GM18499 (cell line): ENCODE measurements around the gene IQGAP1.
"Not testable (repeated sequence)": the region's sequence is repeated elsewhere in the genome, so short reads cannot be mapped to it uniquely, and the experiment has no call there.

ENCODE experiments used
- ATAC-seq: cut with Tn5 transposase; IDR thresholded peaks from one replicate; pipeline ENCODE4 v1.9.1; 2021; ENCODE audit warnings: moderate number of reproducible peaks; ENCODE audit not compliant: insufficient read depth, unreplicated experiment

Gene IQGAP1

GRCh38 chr15:90408657-90409056 is 20.6 kb downstream of the IQGAP1 start:
- ATAC-seq: no peak

DNA sequence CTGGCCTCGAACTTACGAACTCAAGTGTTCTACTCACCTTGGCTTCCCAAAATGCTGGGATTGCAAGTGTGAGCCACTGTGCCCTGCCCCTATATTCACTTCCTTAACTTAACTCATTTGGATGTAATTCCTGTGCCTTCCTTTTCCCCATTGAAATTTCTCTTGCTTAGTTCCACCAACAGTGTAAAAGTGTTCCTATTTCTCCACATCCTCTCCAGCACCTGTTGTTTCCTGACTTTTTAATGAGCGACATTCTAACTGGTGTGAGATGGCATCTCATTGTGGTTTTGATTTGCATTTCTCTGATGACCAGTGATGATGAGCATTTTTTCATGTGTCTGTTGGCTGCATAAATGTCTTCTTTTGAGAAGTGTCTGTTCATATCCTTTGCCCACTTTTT is 21.5 kb downstream of the IQGAP1 start:
- ATAC-seq: not testable (repeated sequence)

GRCh38 chr15:90410316-90410715 is 22.3 kb downstream of the IQGAP1 start:
- not testable (repeated sequence) for ATAC-seq

- no peak for ATAC-seq
These were observed 23.1 kb downstream of the IQGAP1 start for GRCh38 chr15:90411176-90411575.

DNA sequence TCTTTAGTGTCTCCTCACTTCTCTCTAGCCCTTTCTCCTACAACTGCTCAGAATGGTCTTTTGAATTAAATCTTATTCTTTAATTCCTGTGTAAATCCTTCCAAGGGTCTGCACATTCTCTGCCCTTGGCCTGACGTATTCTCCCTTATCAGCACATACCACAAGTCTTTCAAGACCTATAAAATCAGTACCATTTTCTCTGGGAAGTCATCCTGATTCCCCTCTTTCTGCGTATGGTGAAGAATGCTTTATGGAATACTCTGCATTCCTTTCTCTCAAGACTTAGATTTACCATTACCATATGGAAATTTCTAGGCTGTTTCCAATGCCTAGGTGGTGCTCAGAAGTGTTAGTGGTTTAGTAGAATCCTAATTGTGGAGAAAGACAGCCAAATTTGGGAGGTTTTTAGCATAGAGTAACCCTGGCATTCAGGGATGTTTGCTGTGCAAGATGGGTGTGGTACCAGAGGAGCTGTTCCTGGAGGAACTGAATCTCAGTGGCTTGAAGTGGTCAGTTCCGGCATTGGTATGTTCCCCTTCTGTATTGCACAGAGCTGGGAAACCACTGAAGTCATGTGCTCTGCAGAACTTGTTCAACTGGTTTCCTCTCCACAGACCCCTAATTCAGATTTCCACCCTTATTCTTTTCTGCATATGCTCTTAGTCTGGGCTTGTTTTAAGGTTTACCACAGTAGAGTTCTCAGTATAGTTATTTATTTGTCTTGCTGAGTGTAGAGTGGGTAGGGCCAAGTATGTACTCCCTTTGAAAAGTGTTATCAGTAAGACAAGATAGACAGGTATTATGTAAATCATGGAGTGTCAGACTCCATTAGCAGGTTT is 24.5 kb downstream of the IQGAP1 start:
- ATAC-seq: peak; percentile 76

DNA sequence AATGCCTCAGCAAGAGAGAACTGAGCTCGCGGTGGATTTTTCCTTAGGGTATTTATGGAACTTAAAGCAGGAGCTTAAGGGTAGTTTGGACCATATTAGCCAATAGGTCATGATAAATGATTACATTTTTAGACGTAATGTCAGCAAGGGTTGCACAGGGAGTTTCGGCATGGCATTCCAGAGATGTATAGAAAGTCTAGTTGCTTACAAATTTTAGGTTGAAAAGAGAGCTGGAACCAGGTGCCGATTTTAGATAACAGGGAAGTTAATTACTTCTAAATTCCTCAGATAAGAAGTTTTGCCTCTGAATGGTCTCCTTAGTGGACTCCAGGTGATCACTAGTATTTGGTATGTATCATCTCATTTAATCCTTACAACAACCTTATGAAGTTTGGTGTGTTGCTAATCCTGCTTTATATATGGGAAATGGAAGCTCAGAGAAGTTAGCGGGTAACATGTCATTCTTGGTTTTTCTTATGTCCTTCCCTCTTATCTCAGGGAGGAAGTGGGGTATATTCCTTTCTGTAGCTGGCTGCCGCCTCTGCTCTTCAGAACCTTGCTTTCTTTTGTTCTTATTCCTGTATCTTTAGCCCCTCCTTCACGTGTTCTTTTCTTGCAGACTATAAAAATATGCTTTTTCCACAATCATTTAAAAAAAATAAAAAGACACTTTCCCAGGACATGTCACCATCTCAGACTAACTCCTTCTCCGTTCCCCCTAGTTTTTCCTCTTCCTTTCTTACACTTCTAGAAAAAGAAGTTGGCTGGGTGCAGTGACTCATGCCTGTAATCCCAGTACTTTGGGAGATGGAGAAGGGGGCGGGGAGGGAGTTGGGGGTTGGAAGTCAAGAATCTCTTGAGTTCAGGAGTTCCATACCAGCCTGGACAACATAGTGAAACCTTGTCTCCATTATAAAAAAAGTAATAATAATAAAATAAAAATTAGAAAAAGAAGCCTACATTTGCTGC is 25.7 kb downstream of the IQGAP1 start:
- ATAC-seq: no peak

DNA sequence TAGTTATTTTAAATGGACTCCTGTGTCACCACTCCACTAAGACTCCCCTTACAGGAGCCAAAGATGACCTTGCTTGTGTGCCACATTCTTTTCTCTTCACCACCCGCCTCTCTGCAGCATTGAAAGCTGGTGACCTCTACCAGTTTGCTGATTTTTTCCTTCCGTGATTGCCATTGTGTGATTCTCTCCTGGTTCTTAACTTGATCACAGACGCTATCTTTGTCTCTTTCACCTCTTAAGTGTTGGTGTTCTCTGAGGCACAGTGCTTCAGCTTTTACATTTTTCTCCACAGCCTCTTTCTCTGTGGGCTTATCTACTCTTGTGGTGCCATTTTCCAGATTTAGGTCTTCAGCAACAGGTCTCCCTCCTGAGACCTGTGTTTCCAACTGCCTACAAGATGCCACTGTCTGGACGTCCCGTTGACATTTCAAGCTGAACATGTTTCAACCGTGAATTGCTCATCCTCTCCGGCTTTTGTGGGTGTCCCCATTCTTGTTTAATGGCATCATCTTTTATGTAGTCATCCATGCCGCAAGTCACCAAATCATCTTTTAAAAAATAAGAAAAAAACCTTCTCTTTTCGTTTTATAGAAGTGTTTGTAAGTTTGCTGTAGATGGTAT is 26.5 kb downstream of the IQGAP1 start:
- ATAC-seq: no peak

DNA sequence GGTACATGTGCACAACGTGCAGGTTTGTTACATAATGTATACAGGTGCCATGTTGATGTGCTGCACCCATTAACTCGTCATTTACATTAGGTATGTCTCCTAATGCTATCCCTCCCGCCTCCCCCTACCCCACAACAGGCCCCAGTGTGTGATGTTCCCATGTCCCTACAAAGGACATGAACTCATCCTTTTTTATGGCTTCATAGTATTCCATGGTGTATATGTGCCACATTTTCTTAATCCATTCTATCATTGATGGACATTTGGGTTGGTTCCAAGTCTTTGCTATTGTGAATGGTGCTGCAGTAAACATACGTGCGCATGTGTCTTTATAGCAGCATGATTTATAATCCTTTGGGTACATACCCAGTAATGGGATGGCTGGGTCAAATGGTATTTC is 28.0 kb downstream of the IQGAP1 start:
- not testable (repeated sequence) for ATAC-seq

- no peak for ATAC-seq
These were observed 30.6 kb downstream of the IQGAP1 start for GRCh38 chr15:90418627-90419026.

DNA sequence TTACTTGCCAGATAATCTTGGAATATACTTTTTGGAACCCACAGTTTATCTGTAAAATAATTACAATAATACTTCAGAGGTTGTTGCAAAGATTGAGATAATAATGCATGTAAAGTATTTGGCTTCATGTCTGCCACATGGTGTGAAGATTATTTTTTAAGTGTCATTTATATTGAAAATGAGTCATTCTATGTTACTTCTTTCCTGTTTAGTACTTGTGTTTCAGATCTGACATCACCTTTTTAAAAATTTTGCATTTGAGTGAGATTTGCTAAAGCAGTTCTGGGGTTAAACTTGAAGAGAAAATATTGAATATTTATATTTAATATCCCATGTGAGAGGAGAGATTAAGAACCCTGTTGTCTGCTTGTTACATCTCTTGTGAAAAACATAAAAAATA is 31.2 kb downstream of the IQGAP1 start:
- no peak for ATAC-seq

DNA sequence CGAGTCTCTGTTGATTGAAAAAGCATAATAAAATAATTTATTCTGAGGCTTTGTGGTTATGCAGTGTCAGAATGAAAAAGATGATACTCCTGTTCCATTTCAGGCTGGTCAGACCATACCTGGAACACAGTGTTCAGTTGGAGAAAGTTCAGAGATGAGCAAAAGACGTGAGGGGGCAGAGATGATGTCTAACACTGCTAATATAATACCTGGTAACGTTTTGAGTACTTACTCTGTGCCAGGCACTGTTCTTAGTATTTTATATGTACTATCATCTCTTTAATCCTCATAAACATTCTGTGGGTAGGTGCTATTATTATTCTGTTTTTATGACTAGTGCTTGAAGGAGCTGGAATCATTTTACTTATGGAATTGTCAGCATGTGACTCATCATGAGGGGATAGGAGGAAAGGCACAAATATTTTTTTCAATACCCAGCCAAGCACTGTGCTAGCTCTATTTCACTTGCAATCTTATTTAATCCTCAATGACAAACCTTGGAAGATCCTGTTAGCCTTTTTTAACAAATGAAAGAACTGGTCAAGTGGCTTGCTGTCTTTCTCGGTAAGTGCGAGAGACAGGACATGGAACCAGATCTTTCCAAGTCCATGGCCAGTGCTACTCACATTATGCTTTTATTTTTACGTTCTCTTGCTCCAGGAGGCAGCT is 31.8 kb downstream of the IQGAP1 start:
- ATAC-seq: no peak

GRCh38 chr15:90420451-90420850 is 32.4 kb downstream of the IQGAP1 start:
- no peak for ATAC-seq

- ATAC-seq: no peak
These were observed 33.5 kb downstream of the IQGAP1 start for GRCh38 chr15:90421527-90421926.

- no peak for ATAC-seq
These were observed 34.0 kb downstream of the IQGAP1 start for GRCh38 chr15:90422043-90422442.

DNA sequence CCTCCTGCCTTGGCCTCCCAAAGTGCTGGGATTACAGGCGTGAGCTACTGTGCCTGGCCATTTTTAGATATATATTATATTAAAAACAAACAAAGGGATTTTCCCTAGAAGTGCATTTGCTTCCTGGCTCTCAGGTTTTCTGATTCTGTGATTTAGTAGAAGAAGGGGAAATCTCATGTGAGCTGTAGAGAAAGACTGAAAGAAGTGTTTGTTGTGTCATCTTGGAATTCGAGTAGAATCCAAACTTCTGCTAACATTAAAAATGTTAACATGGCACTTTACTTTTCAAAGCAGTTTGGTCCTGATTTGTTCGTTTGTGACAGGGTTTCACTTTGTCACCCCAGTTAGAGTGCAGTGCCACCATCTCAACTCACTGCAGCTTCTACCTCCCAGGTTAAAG is 34.9 kb downstream of the IQGAP1 start:
- ATAC-seq: no peak

- ATAC-seq: no peak
These were observed 35.8 kb downstream of the IQGAP1 start for GRCh38 chr15:90423801-90424319.

- ATAC-seq: no peak
These were observed 37.8 kb downstream of the IQGAP1 start for GRCh38 chr15:90425726-90426346.

DNA sequence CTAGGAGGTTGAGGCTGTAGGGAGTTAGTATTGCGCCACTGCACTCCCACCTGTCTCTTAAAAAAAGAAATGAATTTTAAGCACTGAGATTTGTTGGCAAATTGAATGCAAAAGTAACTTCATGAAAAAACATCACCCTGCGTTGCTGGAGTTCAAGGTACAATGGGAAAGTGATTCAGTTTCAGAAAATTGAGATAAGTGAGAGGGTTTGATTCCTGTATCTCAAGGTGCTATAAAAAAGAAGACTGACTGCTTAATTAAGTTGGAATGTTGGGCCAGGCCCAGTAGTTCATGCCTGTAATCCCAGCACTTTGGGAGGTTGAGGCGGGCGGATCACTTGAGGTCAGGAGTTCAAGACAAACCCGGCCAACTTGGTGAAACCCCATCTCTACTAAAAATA is 39.1 kb downstream of the IQGAP1 start:
- ATAC-seq: no peak

DNA sequence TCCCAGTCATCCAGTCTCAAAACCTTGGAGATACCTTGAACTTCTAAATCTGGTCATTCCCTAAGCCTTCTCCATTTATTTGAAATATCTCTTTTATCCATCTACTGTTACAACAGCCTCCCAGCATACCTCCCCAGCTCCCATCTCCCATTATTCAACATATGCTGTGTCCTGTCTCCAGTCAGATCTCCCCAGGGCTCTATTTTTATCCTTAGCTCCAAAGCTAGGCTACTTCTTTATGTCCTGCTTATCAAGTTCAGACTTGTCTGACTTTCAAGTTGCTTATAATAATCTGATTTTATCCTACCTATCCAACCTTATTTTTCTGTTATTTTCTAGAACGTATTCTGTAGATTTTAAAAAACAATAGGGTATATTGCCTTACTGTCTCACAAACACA is 44.2 kb downstream of the IQGAP1 start:
- ATAC-seq: no peak
